ENCODE data around the gene RPS15.

The RPS15 gene

GRCh38 chr19:1401889-1402217 lies 36.3 kb upstream of the RPS15 start:
- H3K23ac ChIP-seq (ENCODE audit: low read length) = no peak overlapping the region
- no peak overlapping the region for H3K27ac ChIP-seq (ENCODE audit: low read depth, low read length)
- no peak overlapping the region for H2BK5ac ChIP-seq (ENCODE audit: low read depth, low read length, poor library complexity)
- peaks cover 6% of the 10 kb centered on the region for H3K79me2 ChIP-seq (ENCODE audit: control insufficient read depth, insufficient read depth, low read length, poor library complexity)
- no peak for DNase-seq
- peak overlapping the region; percentile 99 for H2AFZ ChIP-seq (ENCODE audit: insufficient read depth, low read length, poor library complexity)
- H4K8ac ChIP-seq (ENCODE audit: low read depth, low read length) = peak overlapping the region; percentile 93
- no peak overlapping the region for H3K14ac ChIP-seq (ENCODE audit: low read length)
- no peak overlapping the region for H2BK12ac ChIP-seq (ENCODE audit: low read length)
- H3K4me2 ChIP-seq (ENCODE audit: low read length) = peak overlapping the region; percentile 82
- H3K79me1 ChIP-seq (ENCODE audit: low read length) = peaks cover 8% of the 10 kb centered on the region
- H2BK120ac ChIP-seq (ENCODE audit: insufficient read depth, low read length, poor library complexity) = no peak overlapping the region
- H3K27me3 ChIP-seq (ENCODE audit: insufficient read depth, low read length) = no peaks in the 10 kb centered on the region
- no peak overlapping the region for H3K4me3 ChIP-seq (ENCODE audit: low read depth, low read length)
- H4K12ac ChIP-seq (ENCODE audit: low read depth, low read length) = no peak overlapping the region
- no peak overlapping the region for H3K18ac ChIP-seq (ENCODE audit: low read length)
- H3K4me1 ChIP-seq (ENCODE audit: control insufficient read depth in 1 of 2, insufficient read depth in 2 of 2, low read length in 2 of 2) = peaks cover 9 to 11% of the 10 kb centered on the region in 2 experiments
- H3K4ac ChIP-seq (ENCODE audit: low read depth, low read length) = no peak overlapping the region
- no peak overlapping the region for H2AK5ac ChIP-seq (ENCODE audit: low read length)
- H4K91ac ChIP-seq (ENCODE audit: low read depth, low read length) = peak overlapping the region; percentile 61
- no peak overlapping the region for H3K9ac ChIP-seq (ENCODE audit: low read length)
- no CpG with 5 or more reads among the region's 11 CpGs for WGBS (ENCODE audit: extremely low coverage, insufficient coverage, insufficient read length)
- no peaks in the 10 kb centered on the region for H3K36me3 ChIP-seq (ENCODE audit: control insufficient read depth in 1 of 2, insufficient read depth in 2 of 2, low read length in 2 of 2)
- H3K9me3 ChIP-seq (ENCODE audit: insufficient read depth, low read depth, low read length) = peaks cover 5% of the 10 kb centered on the region

DNA sequence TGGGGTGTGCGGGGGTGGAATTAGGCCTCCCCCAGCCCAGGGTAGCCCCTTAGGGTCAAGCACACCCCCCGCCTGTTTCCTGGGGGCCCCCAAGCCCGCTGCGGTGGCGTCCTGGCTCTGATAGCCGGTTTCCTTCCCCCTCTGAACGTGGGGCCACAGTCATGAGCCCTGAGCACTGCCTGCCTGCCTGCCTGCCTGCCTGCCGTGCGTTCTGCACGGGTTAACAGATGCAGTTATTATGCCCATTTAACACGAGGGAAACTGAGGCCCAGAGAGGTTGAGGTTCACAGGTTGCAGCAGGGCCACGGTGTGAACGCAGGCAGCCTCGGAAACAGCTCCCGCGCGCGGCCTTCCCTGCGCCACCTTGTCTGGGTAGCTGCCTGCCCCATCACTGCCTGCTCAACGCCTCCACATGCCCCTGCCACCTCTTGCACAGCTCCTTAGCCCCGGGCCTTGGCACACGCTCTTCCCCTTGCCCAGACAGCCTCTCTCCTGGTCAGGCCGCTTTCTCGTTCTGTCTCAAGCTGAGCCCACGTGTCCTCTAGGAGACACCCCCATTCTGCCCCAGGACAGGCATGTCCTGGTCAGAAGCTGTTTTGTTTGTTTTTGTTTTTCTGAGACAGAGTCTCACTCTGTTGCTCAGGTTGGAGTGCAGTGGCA lies 35.7 kb upstream of the RPS15 start:
- no peak overlapping the region for H2AFZ ChIP-seq (ENCODE audit: insufficient read depth, low read length, poor library complexity)
- H2BK120ac ChIP-seq (ENCODE audit: insufficient read depth, low read length, poor library complexity) = no peak overlapping the region
- peaks cover 9 to 11% of the 10 kb centered on the region in 2 experiments for H3K4me1 ChIP-seq (ENCODE audit: control insufficient read depth in 1 of 2, insufficient read depth in 2 of 2, low read length in 2 of 2)
- no peak overlapping the region for H3K27ac ChIP-seq (ENCODE audit: low read depth, low read length)
- H3K79me2 ChIP-seq (ENCODE audit: control insufficient read depth, insufficient read depth, low read length, poor library complexity) = peaks cover 8% of the 10 kb centered on the region
- DNase-seq = no peak
- H2BK5ac ChIP-seq (ENCODE audit: low read depth, low read length, poor library complexity) = no peak overlapping the region
- H3K27me3 ChIP-seq (ENCODE audit: insufficient read depth, low read length) = no peaks in the 10 kb centered on the region
- H3K4ac ChIP-seq (ENCODE audit: low read depth, low read length) = no peak overlapping the region
- no peak overlapping the region for H3K9ac ChIP-seq (ENCODE audit: low read length)
- no peak overlapping the region for H3K14ac ChIP-seq (ENCODE audit: low read length)
- H3K36me3 ChIP-seq (ENCODE audit: control insufficient read depth in 1 of 2, insufficient read depth in 2 of 2, low read length in 2 of 2) = no peaks in the 10 kb centered on the region
- H2BK12ac ChIP-seq (ENCODE audit: low read length) = no peak overlapping the region
- no peak overlapping the region for H3K23ac ChIP-seq (ENCODE audit: low read length)
- peaks cover 12% of the 10 kb centered on the region for H3K79me1 ChIP-seq (ENCODE audit: low read length)
- no peak overlapping the region for H4K91ac ChIP-seq (ENCODE audit: low read depth, low read length)
- no peak overlapping the region for H4K12ac ChIP-seq (ENCODE audit: low read depth, low read length)
- no peak overlapping the region for H3K4me3 ChIP-seq (ENCODE audit: low read depth, low read length)
- no peak overlapping the region for H3K4me2 ChIP-seq (ENCODE audit: low read length)
- no peak overlapping the region for H4K8ac ChIP-seq (ENCODE audit: low read depth, low read length)
- H3K9me3 ChIP-seq (ENCODE audit: insufficient read depth, low read depth, low read length) = peaks cover 5% of the 10 kb centered on the region
- no CpG with 5 or more reads among the region's 25 CpGs for WGBS (ENCODE audit: extremely low coverage, insufficient coverage, insufficient read length)
- peak overlapping the region; percentile 58 for H2AK5ac ChIP-seq (ENCODE audit: low read length)
- no peak overlapping the region for H3K18ac ChIP-seq (ENCODE audit: low read length)

- peaks cover 6% of the 10 kb centered on the region for H3K9me3 ChIP-seq (ENCODE audit: insufficient read depth, low read depth, low read length)
- H3K4ac ChIP-seq (ENCODE audit: low read depth, low read length) = peak overlapping the region; percentile 81
- peak; percentile 99 to 100 for DNase-seq
- H3K14ac ChIP-seq (ENCODE audit: low read length) = peak overlapping the region; percentile 83
- H3K18ac ChIP-seq (ENCODE audit: low read length) = peak overlapping the region; percentile 90
- peak overlapping the region; percentile 90 for H2AFZ ChIP-seq (ENCODE audit: insufficient read depth, low read length, poor library complexity)
- peak overlapping the region; percentile 94 for H3K4me2 ChIP-seq (ENCODE audit: low read length)
- H2BK12ac ChIP-seq (ENCODE audit: low read length) = no peak overlapping the region
- peak overlapping the region; percentile 87 for H3K4me3 ChIP-seq (ENCODE audit: low read depth, low read length)
- peaks cover 18% of the 10 kb centered on the region for H3K79me1 ChIP-seq (ENCODE audit: low read length)
- peak overlapping the region; percentile 85 for H4K91ac ChIP-seq (ENCODE audit: low read depth, low read length)
- H3K23ac ChIP-seq (ENCODE audit: low read length) = no peak overlapping the region
- H3K79me2 ChIP-seq (ENCODE audit: control insufficient read depth, insufficient read depth, low read length, poor library complexity) = peaks cover 47% of the 10 kb centered on the region
- no peaks in the 10 kb centered on the region for H3K27me3 ChIP-seq (ENCODE audit: insufficient read depth, low read length)
- no CpG with 5 or more reads among the region's 72 CpGs for WGBS (ENCODE audit: extremely low coverage, insufficient coverage, insufficient read length)
- peak overlapping the region; percentile 87 for H3K9ac ChIP-seq (ENCODE audit: low read length)
- H2BK120ac ChIP-seq (ENCODE audit: insufficient read depth, low read length, poor library complexity) = peak overlapping the region; percentile 59
- peak overlapping the region; percentile 42 for H3K27ac ChIP-seq (ENCODE audit: low read depth, low read length)
- H3K4me1 ChIP-seq (ENCODE audit: control insufficient read depth in 1 of 2, insufficient read depth in 2 of 2, low read length in 2 of 2) = peaks cover 28 to 30% of the 10 kb centered on the region in 2 experiments
- peak overlapping the region; percentile 90 for H4K12ac ChIP-seq (ENCODE audit: low read depth, low read length)
- peak overlapping the region; percentile 94 for H4K8ac ChIP-seq (ENCODE audit: low read depth, low read length)
- peak overlapping the region; percentile 63 for H2BK5ac ChIP-seq (ENCODE audit: low read depth, low read length, poor library complexity)
- peaks cover 22% of the 10 kb centered on the region in 2 experiments for H3K36me3 ChIP-seq (ENCODE audit: control insufficient read depth in 1 of 2, insufficient read depth in 2 of 2, low read length in 2 of 2)
- H2AK5ac ChIP-seq (ENCODE audit: low read length) = no peak overlapping the region
Measured at GRCh38 chr19:1406774-1407527, 31.2 kb upstream of the RPS15 start.

GRCh38 chr19:1407528-1408299 lies 30.5 kb upstream of the RPS15 start, which contains the start of gene DAZAP1:
Gene DAZAP1, plus strand, starts transcription at chr19:1407586. Its CDS starts 188 bp downstream, at chr19:1407774.
- Histone ChIP-seq H2BK12ac (ENCODE audit: low read length) (no peak within 1 kb of the TSS), H3K27ac (ENCODE audit: low read depth, low read length) (peak within 1 kb of the TSS; percentile 83), H3K27me3 (ENCODE audit: insufficient read depth, low read length) (no peaks in the 10 kb centered on the region), H3K4me3 (ENCODE audit: low read depth, low read length) (peak within 1 kb of the TSS; percentile 87), H3K79me1 (ENCODE audit: low read length) (peaks cover 18% of the 10 kb centered on the region), H4K12ac (ENCODE audit: low read depth, low read length) (peak within 1 kb of the TSS; percentile 90), H3K14ac (ENCODE audit: low read length) (peak within 1 kb of the TSS; percentile 96), H3K23ac (ENCODE audit: low read length) (no peak within 1 kb of the TSS), H3K79me2 (ENCODE audit: control insufficient read depth, insufficient read depth, low read length, poor library complexity) (peaks cover 55% of the 10 kb centered on the region), H3K9ac (ENCODE audit: low read length) (peak within 1 kb of the TSS; percentile 95), H3K4ac (ENCODE audit: low read depth, low read length) (peak within 1 kb of the TSS; percentile 96), H3K9me3 (ENCODE audit: insufficient read depth, low read depth, low read length) (peaks cover 2% of the 10 kb centered on the region), H2AK5ac (ENCODE audit: low read length) (peak within 1 kb of the TSS; percentile 98), H4K8ac (ENCODE audit: low read depth, low read length) (peak within 1 kb of the TSS; percentile 94), H2BK120ac (ENCODE audit: insufficient read depth, low read length, poor library complexity) (peak within 1 kb of the TSS; percentile 85), H4K91ac (ENCODE audit: low read depth, low read length) (peak within 1 kb of the TSS; percentile 98), H2BK5ac (ENCODE audit: low read depth, low read length, poor library complexity) (peak within 1 kb of the TSS; percentile 96), H3K36me3 (ENCODE audit: control insufficient read depth in 1 of 2, insufficient read depth in 2 of 2, low read length in 2 of 2) (peaks cover 29 to 30% of the 10 kb centered on the region in 2 experiments), H3K18ac (ENCODE audit: low read length) (peak within 1 kb of the TSS; percentile 90), H3K4me2 (ENCODE audit: low read length) (peak within 1 kb of the TSS; percentile 94), H3K4me1 (ENCODE audit: control insufficient read depth in 1 of 2, insufficient read depth in 2 of 2, low read length in 2 of 2) (peaks cover 28 to 30% of the 10 kb centered on the region in 2 experiments), H2AFZ (ENCODE audit: insufficient read depth, low read length, poor library complexity) (peak within 1 kb of the TSS; percentile 90)
- DNase-seq = peak in 1 of 2 donors; percentile 55
- WGBS (ENCODE audit: extremely low coverage, insufficient coverage, insufficient read length) = no CpG with 5 or more reads among the region's 121 CpGs

Data from trophoblast cell (in vitro differentiated cells and primary cell).